Endothelial cell of umbilical vein (primary cell): ENCODE data around the gene CHD6. TPM values are rescaled to one million over a fixed set of nuclear protein-coding genes. Genes with fewer than 3 reads are reported as not detected.

Experiments
- BruUV-seq: library from RNA; stranded (reverse); fragments of 400-500 nt; replicated peaks from 2 replicates; lab custom pipeline; 2021; lab: Mats Ljungman, UMichigan
- CTCF ChIA-PET: fragments of 300-600, 350-600 bp; sonication (Branson Sonifier 250); formaldehyde crosslinking; loops from one replicate; lab custom pipeline; 2021; ENCODE audit warnings: antibody characterized with exemption, inconsistent platforms; lab: Charles Lee
- POLR2A ChIA-PET: fragments of 300-600, 350-600 bp; sonication (Branson Sonifier 250); formaldehyde crosslinking; loops from one replicate; lab custom pipeline; 2021; ENCODE audit warnings: antibody characterized with exemption, inconsistent platforms; lab: Charles Lee
- DNase-seq: peaks from one replicate; pipeline ENCODE4 v3.0.0-alpha.2; 2011; ENCODE audit warnings: low read depth, low spot score
- FAIRE-seq: peaks from 2 replicates; lab custom pipeline; 2011; peaks lifted over from hg19 to GRCh38; lab: Jason Lieb, UNC
- H2AFZ ChIP-seq: 2 replicates; pipeline ENCODE4 v1.6.0; 2012; ENCODE audit warnings: low read depth, low read length, control low read depth, inconsistent platforms
- H3K27ac ChIP-seq: 2 replicates; pipeline ENCODE4 v1.5.1; 2011; ENCODE audit warnings: low read depth, mild to moderate bottlenecking, control low read depth, low read length, moderate library complexity; ENCODE audit not compliant: insufficient read depth
- H3K27me3 ChIP-seq, 2 experiments: 2 replicates each; pipeline versions ENCODE4 v1.6.0 to v1.6.1; 2011; ENCODE audit warnings: low read length in 2 of 2, mixed read lengths in 1 of 2; ENCODE audit not compliant: control insufficient read depth in 2 of 2, insufficient read depth in 2 of 2
- H3K36me3 ChIP-seq, 2 experiments: 2 replicates in 1 of 2; 3 replicates in 1 of 2; pipeline ENCODE4 v1.5.1; 2011; ENCODE audit warnings: low read length in 2 of 2, mild to moderate bottlenecking in 1 of 2, moderate library complexity in 1 of 2; ENCODE audit not compliant: control insufficient read depth in 2 of 2, insufficient read depth in 2 of 2; ENCODE audit errors: extremely low read depth in 1 of 2
- H3K4me1 ChIP-seq: 3 replicates; pipeline ENCODE4 v1.5.1; 2011; ENCODE audit warnings: mild to moderate bottlenecking, low read length; ENCODE audit not compliant: control insufficient read depth, insufficient read depth; ENCODE audit errors: extremely low read depth
- H3K4me2 ChIP-seq: 2 replicates; pipeline ENCODE4 v1.6.1; 2011; ENCODE audit warnings: low read length, control low read depth, mixed read lengths; ENCODE audit not compliant: insufficient read depth
- H3K4me3 ChIP-seq, 3 experiments: fragments of 200-600 bp in 1 of 3; sonication (generic), shearing (Covaris generic) in 1 of 3; replicated peaks in 1 of 3; 2 replicates each; pipeline ENCODE4 v1.5.1; 2011 to 2016; ENCODE audit warnings: control low read depth in 3 of 3, low read length in 3 of 3, mild to moderate bottlenecking in 2 of 3, inconsistent platforms in 1 of 3, low read depth in 1 of 3, moderate library complexity in 1 of 3; ENCODE audit not compliant: insufficient read depth in 1 of 3
- H3K79me2 ChIP-seq: 2 replicates; pipeline ENCODE4 v1.6.0; 2012; ENCODE audit warnings: low read length, inconsistent platforms; ENCODE audit not compliant: control insufficient read depth, insufficient read depth
- H3K9ac ChIP-seq: replicated peaks from 2 replicates; pipeline ENCODE3; 2011; ENCODE audit warnings: low read length, control low read depth; ENCODE audit not compliant: insufficient read depth; ENCODE audit errors: extremely low read depth
- H3K9me1 ChIP-seq: replicated peaks from 3 replicates; pipeline ENCODE4 v1.6.0; 2011; ENCODE audit warnings: mild to moderate bottlenecking, low read length; ENCODE audit not compliant: control insufficient read depth, insufficient read depth; ENCODE audit errors: extremely low read depth
- H3K9me3 ChIP-seq: replicated peaks from 2 replicates; pipeline ENCODE4 v1.5.1; 2012; ENCODE audit warnings: low read length, inconsistent platforms; ENCODE audit not compliant: control insufficient read depth, insufficient read depth
- H4K20me1 ChIP-seq: replicated peaks from 2 replicates; pipeline ENCODE3; 2011; ENCODE audit warnings: mild to moderate bottlenecking, low read length; ENCODE audit not compliant: control insufficient read depth, insufficient read depth; ENCODE audit errors: extremely low read depth
- CTCF ChIP-seq, 2 donors: IDR thresholded peaks; 1 replicate in 1 of 2; 2 replicates in 1 of 2; pipeline ENCODE4 v1.5.1; 2011; ENCODE audit warnings: low read length in 2 of 2, mild to moderate bottlenecking in 2 of 2, moderate library complexity in 2 of 2, control low read depth in 1 of 2, inconsistent platforms in 1 of 2, low read depth in 1 of 2; ENCODE audit not compliant: insufficient read depth in 1 of 2; ENCODE audit errors: extremely low read depth in 1 of 2
- EZH2 ChIP-seq: IDR thresholded peaks from 2 replicates; pipeline ENCODE4 v1.6.1; 2012; ENCODE audit warnings: borderline replicate concordance, low read depth, mild to moderate bottlenecking, moderate library complexity, low read length, inconsistent platforms; ENCODE audit not compliant: severe bottlenecking
- FOS ChIP-seq: IDR thresholded peaks from 2 replicates; pipeline ENCODE4 v1.6.1; 2011; ENCODE audit warnings: mild to moderate bottlenecking, low read length, moderate library complexity, borderline replicate concordance; ENCODE audit not compliant: insufficient read depth
- GATA2 ChIP-seq: IDR thresholded peaks from 2 replicates; pipeline ENCODE4 v1.7.0; 2011; ENCODE audit warnings: low read depth, mild to moderate bottlenecking, moderate library complexity, mixed read lengths, low read length; ENCODE audit not compliant: insufficient read length, insufficient read depth
- JUN ChIP-seq: IDR thresholded peaks from 2 replicates; pipeline ENCODE4 v1.6.1; 2011; ENCODE audit warnings: borderline replicate concordance, low read depth; ENCODE audit not compliant: insufficient read length, insufficient read depth
- MAX ChIP-seq: IDR thresholded peaks from 2 replicates; pipeline ENCODE4 v1.6.1; 2011; ENCODE audit not compliant: insufficient read depth, insufficient read length
- MYC ChIP-seq: IDR thresholded peaks from one replicate; pipeline ENCODE4 v1.6.1; 2011; ENCODE audit warnings: mild to moderate bottlenecking, low read depth, low read length
- POLR2AphosphoS5 ChIP-seq: IDR thresholded peaks from 2 replicates; pipeline ENCODE4 v1.6.1; 2012; ENCODE audit warnings: low read depth, mild to moderate bottlenecking, control low read depth, low read length, moderate library complexity; ENCODE audit not compliant: insufficient read depth
- dilution Hi-C: fragments of 300-500 bp; cut with MboI; formaldehyde crosslinking; loops from one replicate; pipeline ENCODE4 v1.15.0; 2019; ENCODE audit warnings: low sequenced_read_pairs; ENCODE audit not compliant: extremely low pct_ligation_motif_present
- intact Hi-C: fragments of 100-400 bp; cut with micrococcal nuclease; formaldehyde crosslinking; loops from one replicate; pipeline ENCODE4 v1.10.0; 2022
- polyA plus RNA-seq, 4 experiments: library from polyadenylated mRNA; depleted of rRNA in 3 of 4; stranded (reverse) in 3 of 4; unstranded in 1 of 4; fragments of >200 nt; gene quantifications; 2 replicates each; pipeline versions ENCODE4 v1.2.1 to v1.2.3, GENCODE V29; 2011 to 2012; ENCODE audit warnings: missing spikeins in 1 of 4
- total RNA-seq: library from RNA; stranded (reverse); gene quantifications from 2 replicates; pipeline ENCODE4 v1.2.3, GENCODE V29; 2021

The CHD6 gene
- total and polyA plus RNA-seq, 2 donors (not counting 3 experiments of a cell fraction or from before 2014, with no cell fraction given): 7.2 to 33.7 TPM

GRCh38 chr20:41437836-41438235 is 180.3 kb downstream of the CHD6 start:
- no peak overlapping the region for H3K4me2 ChIP-seq
- no peaks in the 10 kb centered on the region for H3K9me3 ChIP-seq
- no peak overlapping the region for H2AFZ ChIP-seq
- no peak overlapping the region for H3K27ac ChIP-seq
- no peak for TF ChIP-seq JUN
- no peak for TF ChIP-seq MAX
- TF ChIP-seq FOS: no peak
- no peak for TF ChIP-seq EZH2
- TF ChIP-seq MYC: no peak
- no peak for TF ChIP-seq POLR2AphosphoS5
- no peak for TF ChIP-seq CTCF (IDR thresholded peaks at IDR 0.05; ENCODE audit: extremely low read depth in 1 of 2, insufficient read depth in 1 of 2, low read depth in 1 of 2, low read length in 2 of 2)
- no peak for TF ChIP-seq GATA2
- H3K4me3 ChIP-seq: no peak overlapping the region
- CTCF ChIA-PET: no interaction called here
- BruUV-seq: no TSS peak
- dilution Hi-C loops: no loop called here
- no peaks in the 10 kb centered on the region for H3K4me1 ChIP-seq
- H3K9me1 ChIP-seq: no peaks in the 10 kb centered on the region
- FAIRE-seq: no peak
- H4K20me1 ChIP-seq: no peaks in the 10 kb centered on the region
- H3K27me3 ChIP-seq: no peaks in the 10 kb centered on the region
- POLR2A ChIA-PET: no interaction called here
- H3K79me2 ChIP-seq: no peaks in the 10 kb centered on the region
- intact Hi-C loops: no loop called here
- peaks cover 3 to 14% of the 10 kb centered on the region in 2 experiments for H3K36me3 ChIP-seq
- no peak for DNase-seq
- no peak overlapping the region for H3K9ac ChIP-seq
